SJSA1 (cell line): ENCODE data around the gene MAST4. TPM values are rescaled to one million over a fixed set of nuclear protein-coding genes. Genes with fewer than 3 reads are reported as not detected.
A peak's percentile ranks its signal among the peaks of the same experiment; 100 is the strongest.

Source experiments
- DNase-seq, 2 experiments: peaks; one replicate each; pipeline ENCODE4 v3.0.0-alpha.2; 2015 to 2020; ENCODE audit warnings: low spot score in 2 of 2, low read depth in 1 of 2
- H3K27ac ChIP-seq: fragments of 250-450 bp; sonication (Bioruptor Pico); 2 replicates; pipeline ENCODE4 v1.5.1; 2020; ENCODE audit warnings: mild to moderate bottlenecking, moderate library complexity
- H3K27me3 ChIP-seq: fragments of 250-450 bp; sonication (Bioruptor Pico); replicated peaks from 2 replicates; pipeline ENCODE4 v1.5.1; 2020; ENCODE audit warnings: mild to moderate bottlenecking, moderate library complexity
- H3K36me3 ChIP-seq: fragments of 250-450 bp; sonication (Bioruptor Pico); 2 replicates; pipeline ENCODE4 v1.5.1; 2020; ENCODE audit warnings: mild to moderate bottlenecking
- H3K4me1 ChIP-seq: fragments of 250-450 bp; sonication (Bioruptor Pico); replicated peaks from 2 replicates; pipeline ENCODE4 v1.6.1; 2021; ENCODE audit warnings: mild to moderate bottlenecking
- H3K4me3 ChIP-seq: fragments of 250-450 bp; sonication (Bioruptor Pico); 2 replicates; pipeline ENCODE4 v1.5.1; 2020; ENCODE audit warnings: mild to moderate bottlenecking
- H3K9me3 ChIP-seq: fragments of 250-450 bp; sonication (Bioruptor Pico); replicated peaks from 2 replicates; pipeline ENCODE4 v1.5.1; 2020; ENCODE audit warnings: mild to moderate bottlenecking
- total RNA-seq: library from RNA; depleted of rRNA; stranded (reverse); fragments of >200 nt; shearing (Covaris generic); gene quantifications from 2 replicates; pipeline ENCODE4 v1.2.3, GENCODE V29; 2014

The MAST4 gene
- total RNA-seq, 1 experiment from 2014 or later, result 2.3 TPM

DNA sequence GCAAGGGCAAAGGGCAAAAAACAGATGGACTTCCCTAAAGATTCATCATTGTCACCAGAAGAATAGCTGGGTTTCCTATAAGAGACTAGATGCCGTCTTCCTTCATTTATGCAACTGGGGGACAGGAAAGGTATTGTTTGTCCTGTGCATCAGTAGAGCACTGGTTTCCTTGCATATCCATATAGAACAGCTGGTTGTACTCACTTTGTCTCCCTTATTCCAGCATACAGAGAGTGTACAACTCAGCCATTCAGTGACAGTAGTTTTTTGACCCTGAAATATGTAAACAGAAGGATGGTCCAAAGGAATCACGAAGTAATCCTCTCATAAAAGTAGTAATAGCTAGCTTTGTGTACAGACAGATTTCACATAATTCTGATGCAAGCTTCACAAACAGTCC, 22.5 kb upstream of the MAST4 start:
- no peaks in the 10 kb centered on the region for H3K9me3 ChIP-seq
- no peak for DNase-seq
- no peak overlapping the region for H3K4me3 ChIP-seq
- H3K4me1 ChIP-seq, result no peaks in the 10 kb centered on the region
- no peaks in the 10 kb centered on the region for H3K36me3 ChIP-seq
- no peak overlapping the region for H3K27ac ChIP-seq
- no peaks in the 10 kb centered on the region for H3K27me3 ChIP-seq

- H3K27me3 ChIP-seq, result no peaks in the 10 kb centered on the region
- no peaks in the 10 kb centered on the region for H3K36me3 ChIP-seq
- no peaks in the 10 kb centered on the region for H3K4me1 ChIP-seq
- no peak overlapping the region for H3K4me3 ChIP-seq
- no peaks in the 10 kb centered on the region for H3K9me3 ChIP-seq
- no peak overlapping the region for H3K27ac ChIP-seq
- no peak for DNase-seq
Observed at GRCh38 chr5:66582499-66583165, 13.6 kb upstream of the MAST4 start.

- Histone ChIP-seq H3K27me3 (no peaks in the 10 kb centered on the region), H3K27ac (no peak overlapping the region), H3K36me3 (no peaks in the 10 kb centered on the region), H3K9me3 (no peaks in the 10 kb centered on the region), H3K4me1 (no peaks in the 10 kb centered on the region), H3K4me3 (no peak overlapping the region)
- DNase-seq, result no peak
Observed at GRCh38 chr5:66585291-66585690, 10.9 kb upstream of the MAST4 start.

- H3K4me1 ChIP-seq, result no peaks in the 10 kb centered on the region
- no peak for DNase-seq
- H3K9me3 ChIP-seq, result no peaks in the 10 kb centered on the region
- H3K27ac ChIP-seq, result no peak overlapping the region
- H3K36me3 ChIP-seq, result no peaks in the 10 kb centered on the region
- H3K27me3 ChIP-seq, result no peaks in the 10 kb centered on the region
- H3K4me3 ChIP-seq, result no peak overlapping the region
Observed at GRCh38 chr5:66587771-66588170, 8.4 kb upstream of the MAST4 start.

- peaks cover 58% of the 10 kb centered on the region for H3K27me3 ChIP-seq
- H3K9me3 ChIP-seq, result no peaks in the 10 kb centered on the region
- H3K4me1 ChIP-seq, result peaks cover 19% of the 10 kb centered on the region
- DNase-seq, result no peak
- H3K4me3 ChIP-seq, result peak overlapping the region; percentile 42
- no peak overlapping the region for H3K27ac ChIP-seq
- H3K36me3 ChIP-seq, result no peaks in the 10 kb centered on the region
Observed at GRCh38 chr5:66596636-66597182, 516 bp downstream of the MAST4 start.

DNA sequence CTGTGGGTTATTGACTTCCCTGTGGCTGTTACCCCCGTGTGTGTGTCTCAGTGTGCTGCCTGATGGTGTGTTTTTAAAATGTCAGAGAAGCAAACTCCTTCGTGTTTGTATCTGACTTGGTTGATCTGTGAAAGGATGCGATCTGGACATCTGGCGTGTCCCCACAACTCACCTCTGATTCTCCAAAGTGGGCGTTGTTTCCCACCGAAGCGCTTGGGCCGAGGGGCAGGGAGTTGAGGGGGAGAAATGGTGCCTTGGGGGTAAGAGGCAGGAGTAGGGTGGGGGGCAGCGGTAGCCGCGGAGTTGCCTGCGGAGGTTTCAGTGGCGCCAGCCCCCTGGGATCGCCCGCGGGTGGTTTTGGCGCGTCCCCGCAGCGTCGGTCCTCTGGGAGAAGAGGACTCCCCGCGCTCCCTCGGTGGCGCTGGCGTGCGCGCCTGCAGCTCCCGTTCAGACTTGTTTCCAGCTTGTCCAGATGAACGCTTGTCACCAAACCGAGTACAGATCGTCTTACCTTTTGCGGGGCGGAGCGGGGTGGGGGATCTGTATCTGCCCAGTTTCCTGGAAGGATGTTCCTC, 1.1 kb downstream of the MAST4 start:
- Histone ChIP-seq H3K4me1 (peaks cover 19% of the 10 kb centered on the region), H3K4me3 (peak overlapping the region; percentile 42), H3K9me3 (no peaks in the 10 kb centered on the region), H3K27ac (no peak overlapping the region), H3K36me3 (no peaks in the 10 kb centered on the region), H3K27me3 (peaks cover 58% of the 10 kb centered on the region)
- peak in 1 of 2 experiments; percentile 5 for DNase-seq

DNA sequence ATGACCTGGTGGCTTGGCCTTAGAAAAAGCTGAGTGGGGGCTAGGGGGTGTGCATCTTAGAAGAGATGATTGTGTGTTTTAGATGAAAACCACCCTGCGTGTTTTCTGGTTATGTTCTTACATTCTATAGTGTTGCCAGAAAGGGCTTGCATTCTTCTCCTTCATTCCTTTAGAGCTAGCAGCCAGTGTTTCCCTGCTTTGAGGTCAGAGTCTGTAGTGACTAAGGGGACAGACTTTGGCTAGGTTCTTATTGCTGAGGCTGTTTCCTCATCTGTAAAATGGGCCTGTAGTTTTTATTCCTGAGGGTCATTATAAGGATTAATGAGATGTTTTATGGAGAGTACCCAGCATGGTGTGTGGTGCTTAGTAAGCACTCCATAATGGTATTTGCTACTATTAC, 6.4 kb downstream of the MAST4 start:
- no peak overlapping the region for H3K4me3 ChIP-seq

DNA sequence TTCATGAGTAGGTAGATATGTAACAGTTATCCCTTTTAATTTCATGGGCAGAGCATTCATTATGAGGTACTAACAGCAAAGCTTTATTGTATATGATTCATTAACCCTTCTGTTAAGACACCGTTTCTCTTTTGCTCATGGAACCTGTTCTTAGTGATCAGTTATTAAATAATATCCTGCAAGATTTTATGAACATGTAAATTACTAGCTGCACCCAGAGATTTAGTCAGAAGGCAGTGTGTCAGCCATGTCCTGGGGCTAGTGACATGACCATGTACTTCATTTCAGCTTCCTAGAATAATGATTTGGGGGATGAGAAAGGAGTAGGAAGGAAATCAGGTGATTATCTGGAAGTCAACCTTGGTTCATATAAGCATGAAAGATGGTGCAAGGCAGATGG, 7.0 kb downstream of the MAST4 start:
- DNase-seq, result no peak
- Histone ChIP-seq H3K9me3 (no peaks in the 10 kb centered on the region), H3K27me3 (peaks cover 28% of the 10 kb centered on the region), H3K36me3 (no peaks in the 10 kb centered on the region), H3K4me3 (no peak overlapping the region), H3K4me1 (no peaks in the 10 kb centered on the region), H3K27ac (no peak overlapping the region)

More for the DNA sequence above, 6.4 kb downstream of the MAST4 start:
- Histone ChIP-seq H3K27me3 (peaks cover 33% of the 10 kb centered on the region), H3K27ac (no peak overlapping the region), H3K9me3 (no peaks in the 10 kb centered on the region), H3K4me1 (no peaks in the 10 kb centered on the region), H3K36me3 (no peaks in the 10 kb centered on the region)
- no peak for DNase-seq

DNA sequence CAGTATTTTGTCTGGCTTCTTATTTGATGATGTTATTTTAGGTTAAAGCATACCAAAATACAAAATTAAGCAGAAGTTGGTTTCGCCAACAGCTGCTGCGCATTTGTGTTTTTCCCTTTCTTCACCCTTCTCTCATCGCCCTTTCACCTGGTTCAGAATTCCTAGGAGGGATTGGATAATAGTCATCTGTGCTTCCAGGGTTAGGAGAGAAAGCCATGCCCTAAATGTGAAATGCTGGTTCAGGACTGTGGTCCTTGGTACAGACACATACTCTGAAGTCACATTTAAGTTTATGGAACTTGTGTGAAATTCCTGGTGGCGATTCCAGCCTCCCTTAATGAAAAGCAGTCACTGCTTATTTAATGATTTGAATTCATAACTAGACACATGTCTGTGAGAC, 7.7 kb downstream of the MAST4 start:
- Histone ChIP-seq H3K27ac (no peak overlapping the region), H3K9me3 (no peaks in the 10 kb centered on the region), H3K4me3 (no peak overlapping the region), H3K27me3 (peaks cover 20% of the 10 kb centered on the region), H3K4me1 (no peaks in the 10 kb centered on the region), H3K36me3 (no peaks in the 10 kb centered on the region)
- DNase-seq, result no peak

GRCh38 chr5:66606713-66607112, 10.5 kb downstream of the MAST4 start:
- no peaks in the 10 kb centered on the region for H3K27me3 ChIP-seq
- H3K4me3 ChIP-seq, result no peak overlapping the region
- no peak for DNase-seq
- H3K36me3 ChIP-seq, result no peaks in the 10 kb centered on the region
- H3K4me1 ChIP-seq, result no peaks in the 10 kb centered on the region
- no peak overlapping the region for H3K27ac ChIP-seq
- no peaks in the 10 kb centered on the region for H3K9me3 ChIP-seq

- H3K27ac ChIP-seq, result no peak overlapping the region
Observed at GRCh38 chr5:66608501-66608900, 12.3 kb downstream of the MAST4 start.

DNA sequence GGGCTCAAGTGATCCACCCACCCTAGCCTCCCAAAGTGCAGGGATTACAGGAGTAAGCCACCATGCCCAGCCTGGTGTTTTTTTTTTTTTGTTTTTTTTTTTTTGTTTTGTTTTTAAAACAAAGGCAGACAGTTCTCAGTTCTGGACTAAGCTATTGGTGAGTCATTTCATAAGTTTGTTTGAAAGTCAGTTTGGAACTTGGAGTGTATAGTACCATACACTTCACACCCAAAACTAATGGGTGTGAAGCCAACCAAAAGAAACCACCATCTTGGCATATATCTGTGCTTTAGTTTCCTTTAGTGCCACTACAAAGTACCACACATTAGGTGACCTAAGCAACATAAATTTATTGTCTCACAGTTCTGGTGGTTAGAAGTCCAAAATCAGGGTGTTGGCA, 13.4 kb downstream of the MAST4 start:
- H3K27me3 ChIP-seq, result no peaks in the 10 kb centered on the region
- no peak overlapping the region for H3K4me3 ChIP-seq
- H3K4me1 ChIP-seq, result no peaks in the 10 kb centered on the region

More at GRCh38 chr5:66608501-66608900, 12.3 kb downstream of the MAST4 start:
- Histone ChIP-seq H3K4me3 (no peak overlapping the region), H3K9me3 (no peaks in the 10 kb centered on the region), H3K27me3 (no peaks in the 10 kb centered on the region), H3K4me1 (no peaks in the 10 kb centered on the region), H3K36me3 (no peaks in the 10 kb centered on the region)
- DNase-seq, result no peak

DNA sequence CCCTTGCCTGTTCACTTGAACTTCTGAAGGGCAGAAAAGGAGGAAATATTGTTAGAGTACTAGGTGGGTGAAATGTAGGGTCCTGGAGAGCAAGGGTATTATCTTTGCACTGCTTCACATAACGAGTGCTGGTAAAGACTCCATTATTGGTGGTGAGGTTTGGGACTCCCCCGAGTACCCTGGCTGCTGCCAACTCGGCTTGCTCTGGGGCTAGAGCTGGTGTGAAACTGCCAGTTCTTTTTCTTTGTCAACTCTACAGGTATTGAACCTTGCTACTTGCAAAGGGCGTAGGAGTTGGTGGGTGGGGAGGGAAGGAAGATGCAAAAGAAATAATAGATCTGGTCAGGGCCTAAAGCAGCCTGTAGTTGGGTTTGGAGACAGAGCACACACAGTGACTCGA, 16.0 kb downstream of the MAST4 start:
- Histone ChIP-seq H3K4me3 (no peak overlapping the region), H3K36me3 (no peaks in the 10 kb centered on the region), H3K9me3 (no peaks in the 10 kb centered on the region), H3K27me3 (no peaks in the 10 kb centered on the region), H3K4me1 (no peaks in the 10 kb centered on the region), H3K27ac (no peak overlapping the region)
- no peak for DNase-seq

More for the DNA sequence above, 13.4 kb downstream of the MAST4 start:
- no peaks in the 10 kb centered on the region for H3K36me3 ChIP-seq
- DNase-seq, result no peak
- H3K27ac ChIP-seq, result no peak overlapping the region
- H3K9me3 ChIP-seq, result no peaks in the 10 kb centered on the region

- DNase-seq, result no peak
- Histone ChIP-seq H3K4me3 (no peak overlapping the region), H3K27ac (no peak overlapping the region), H3K27me3 (no peaks in the 10 kb centered on the region), H3K9me3 (no peaks in the 10 kb centered on the region), H3K4me1 (no peaks in the 10 kb centered on the region), H3K36me3 (no peaks in the 10 kb centered on the region)
Observed at GRCh38 chr5:66615136-66615535, 18.9 kb downstream of the MAST4 start.
